GM19043 (cell line): ENCODE measurements around the gene BTG2.
"Not testable (repeated sequence)": the region's sequence is repeated elsewhere in the genome, so short reads cannot be mapped to it uniquely, and the experiment has no call there.

Experiments
- ATAC-seq: cut with Tn5 transposase; IDR thresholded peaks from one replicate; pipeline ENCODE4 v1.9.1; 2021; ENCODE audit warnings: low read depth; ENCODE audit not compliant: unreplicated experiment

Gene BTG2

DNA sequence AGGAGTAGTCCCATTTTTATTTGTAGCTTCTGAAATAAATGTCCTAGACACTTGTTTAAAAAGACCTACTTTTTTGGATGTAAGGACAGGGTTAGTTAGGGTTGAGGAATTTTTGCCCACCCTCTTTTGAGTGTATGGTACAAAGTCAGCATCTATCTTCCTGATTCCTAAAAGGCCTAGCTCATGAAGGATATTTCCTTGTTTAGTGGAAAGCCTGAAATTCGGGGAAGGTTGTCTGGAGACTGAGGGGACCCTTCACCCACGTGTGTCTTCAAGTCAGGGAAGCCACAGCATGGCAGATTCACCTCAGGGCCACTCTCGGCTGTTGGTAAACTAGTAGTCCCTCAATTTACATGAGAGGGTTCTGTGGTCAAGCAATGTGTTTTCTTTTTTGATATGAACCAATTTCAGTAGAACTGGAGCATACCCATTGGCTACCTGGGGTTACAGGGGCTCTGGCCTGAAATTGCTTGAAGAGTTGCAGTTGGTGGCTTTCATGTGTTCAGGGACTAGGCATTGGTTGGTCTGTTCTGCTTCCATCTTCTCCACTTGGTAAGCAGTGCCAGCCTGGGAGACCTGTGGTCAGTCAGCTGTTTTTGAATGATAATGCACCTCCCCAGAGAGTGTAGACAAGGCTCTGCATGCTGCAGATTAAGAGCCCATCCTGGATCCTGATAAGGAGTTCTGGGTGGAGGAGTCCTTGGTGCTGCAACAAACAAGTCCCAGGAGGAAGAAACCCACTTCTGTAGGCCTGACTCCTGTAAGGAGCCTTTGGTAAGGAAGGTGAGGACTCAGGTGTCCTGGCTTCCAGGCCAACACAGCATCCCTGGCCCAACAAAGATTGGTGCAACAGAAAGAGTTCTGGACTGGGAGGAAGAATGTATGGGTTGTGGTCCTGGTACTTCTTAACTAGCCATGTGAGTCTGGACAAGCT, 6.3 kb downstream of the BTG2 start:
- no peak for ATAC-seq

DNA sequence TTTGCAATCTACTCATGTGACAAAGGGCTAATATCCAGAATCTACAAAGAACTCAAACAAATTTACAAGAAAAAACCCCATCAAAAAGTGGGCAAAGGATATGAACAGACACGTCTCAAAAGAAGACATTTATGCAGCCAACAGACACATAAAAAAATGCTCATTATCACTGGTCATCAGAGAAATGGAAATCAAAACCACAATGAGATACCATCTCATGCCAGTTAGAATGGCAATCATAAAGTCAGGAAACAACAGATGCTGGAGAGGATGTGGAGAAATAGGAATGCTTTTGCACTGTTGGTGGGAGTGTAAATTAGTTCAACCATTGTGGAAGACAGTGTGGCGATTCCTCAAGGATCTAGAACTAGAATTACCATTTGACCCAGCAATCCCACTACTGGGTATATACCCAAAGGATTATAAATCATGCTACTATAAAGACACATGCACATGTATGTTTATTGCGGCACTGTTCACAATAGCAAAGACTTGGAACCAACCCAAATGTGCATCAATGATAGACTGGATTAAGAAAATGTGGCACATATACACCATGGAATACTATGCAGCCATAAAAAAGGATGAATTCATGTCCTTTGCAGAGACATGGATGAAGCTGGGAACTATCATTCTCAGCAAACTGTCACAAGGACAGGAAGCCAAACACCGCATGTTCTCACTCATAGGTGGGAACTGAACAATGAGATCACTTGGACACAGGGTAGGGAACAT, 8.9 kb downstream of the BTG2 start:
- not testable (repeated sequence) for ATAC-seq

DNA sequence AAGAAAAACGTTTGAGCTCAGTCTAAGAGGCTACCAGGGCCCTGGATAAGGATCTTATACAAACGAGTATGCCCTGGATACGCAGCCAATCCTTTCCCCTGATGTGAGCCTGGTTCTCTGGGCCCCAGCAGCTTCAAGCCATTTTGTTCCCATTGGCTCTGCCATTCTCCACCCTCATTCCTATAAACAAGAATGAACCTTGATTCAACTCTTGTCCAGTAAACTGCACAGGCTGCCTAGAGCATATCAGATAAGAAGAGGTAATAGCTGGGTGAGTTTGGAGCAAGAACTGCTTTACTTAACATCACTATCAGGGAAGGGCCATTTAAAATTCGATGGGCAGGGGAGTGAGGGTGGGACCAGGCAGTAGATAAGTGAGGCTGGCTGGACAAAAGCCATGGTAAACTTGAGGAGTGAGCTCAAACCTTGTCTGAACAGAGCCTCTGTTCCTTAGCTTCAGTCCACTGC, 11.3 kb downstream of the BTG2 start:
- no peak for ATAC-seq

DNA sequence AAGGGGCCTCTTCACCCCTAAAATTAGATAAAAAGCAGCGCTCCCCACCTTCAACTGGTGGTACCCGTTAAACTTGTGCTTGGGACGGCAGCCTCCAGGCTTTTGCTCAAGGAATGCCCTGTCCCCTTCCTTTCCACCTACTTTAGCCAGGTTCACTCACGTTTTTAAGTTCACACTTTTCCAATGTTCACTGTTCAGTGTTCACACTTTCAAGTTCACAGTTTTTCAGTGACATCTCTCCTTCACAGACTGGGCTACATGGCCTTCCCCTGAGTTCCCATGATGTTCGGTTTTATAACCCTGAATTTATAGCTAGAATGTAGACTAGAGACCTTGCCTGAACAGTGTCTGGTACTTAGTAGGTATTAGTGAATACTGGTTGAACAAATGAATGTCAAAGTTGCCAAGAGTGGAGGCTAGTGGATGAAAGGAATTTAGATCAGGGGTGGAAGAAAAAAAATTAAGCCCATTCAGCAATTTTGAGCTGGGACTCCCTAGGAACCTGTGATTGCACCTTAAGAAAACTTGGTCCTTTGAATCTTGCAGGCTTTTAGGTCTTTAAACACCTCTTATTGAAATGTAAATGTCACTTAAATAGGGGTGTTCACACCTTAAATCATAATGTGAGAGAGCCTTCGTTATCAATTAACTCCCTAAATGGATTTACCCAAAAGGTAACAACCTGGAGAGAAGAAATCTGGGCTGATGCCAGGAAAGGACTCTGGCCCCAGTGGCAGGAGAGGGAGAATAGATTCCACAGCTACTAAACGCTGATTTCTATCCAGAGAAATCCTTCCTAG, 12.3 kb downstream of the BTG2 start:
- ATAC-seq: no peak

DNA sequence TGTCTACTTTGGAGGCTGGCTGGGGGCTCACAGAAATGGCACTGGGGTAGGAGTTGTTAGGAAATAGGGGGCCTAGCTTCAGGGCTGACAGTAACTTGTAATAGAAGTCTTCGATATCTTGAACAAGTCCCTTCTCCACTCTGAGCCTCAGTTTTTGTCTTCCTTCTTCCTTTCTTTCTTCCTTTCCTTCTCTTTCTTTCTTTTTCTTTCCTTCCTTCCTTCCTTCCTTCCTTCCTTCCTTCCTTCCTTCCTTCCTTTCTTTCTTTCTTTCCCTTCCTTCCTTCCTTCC, 12.9 kb downstream of the BTG2 start:
- no peak for ATAC-seq

DNA sequence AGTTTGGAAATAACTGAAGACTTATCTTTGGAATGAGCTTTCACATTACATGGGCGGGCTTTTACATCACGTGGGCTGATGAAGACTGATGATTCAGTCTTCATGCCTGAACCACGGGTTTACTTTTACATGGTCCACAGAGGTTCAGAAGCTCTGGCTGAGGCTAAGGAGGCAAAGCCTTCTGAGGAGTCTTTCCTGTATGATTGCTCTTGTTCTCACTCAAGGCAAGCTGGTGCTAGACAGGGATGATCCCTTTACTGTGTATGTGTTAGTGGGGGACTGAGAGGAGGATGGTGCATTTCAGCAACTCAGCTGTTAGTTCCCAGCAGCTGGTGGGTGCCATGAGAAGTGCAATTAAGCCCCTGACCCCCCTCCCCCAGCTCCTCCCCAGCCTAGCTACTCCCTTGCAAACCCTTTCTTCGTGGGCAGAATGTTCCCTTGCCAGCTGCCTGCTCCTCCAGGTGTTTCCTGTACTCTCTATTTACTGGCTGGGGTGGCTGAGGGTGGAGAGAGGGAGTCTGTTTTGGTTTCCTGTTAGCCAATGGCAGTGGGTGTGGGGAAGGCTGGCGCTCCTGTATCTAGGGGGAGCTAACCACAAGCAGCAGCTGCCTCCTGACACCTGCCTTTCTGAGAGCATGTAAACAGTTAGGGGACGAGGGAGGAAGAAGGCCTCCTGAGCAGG, 15.4 kb downstream of the BTG2 start:
- peak; percentile 64 for ATAC-seq

DNA sequence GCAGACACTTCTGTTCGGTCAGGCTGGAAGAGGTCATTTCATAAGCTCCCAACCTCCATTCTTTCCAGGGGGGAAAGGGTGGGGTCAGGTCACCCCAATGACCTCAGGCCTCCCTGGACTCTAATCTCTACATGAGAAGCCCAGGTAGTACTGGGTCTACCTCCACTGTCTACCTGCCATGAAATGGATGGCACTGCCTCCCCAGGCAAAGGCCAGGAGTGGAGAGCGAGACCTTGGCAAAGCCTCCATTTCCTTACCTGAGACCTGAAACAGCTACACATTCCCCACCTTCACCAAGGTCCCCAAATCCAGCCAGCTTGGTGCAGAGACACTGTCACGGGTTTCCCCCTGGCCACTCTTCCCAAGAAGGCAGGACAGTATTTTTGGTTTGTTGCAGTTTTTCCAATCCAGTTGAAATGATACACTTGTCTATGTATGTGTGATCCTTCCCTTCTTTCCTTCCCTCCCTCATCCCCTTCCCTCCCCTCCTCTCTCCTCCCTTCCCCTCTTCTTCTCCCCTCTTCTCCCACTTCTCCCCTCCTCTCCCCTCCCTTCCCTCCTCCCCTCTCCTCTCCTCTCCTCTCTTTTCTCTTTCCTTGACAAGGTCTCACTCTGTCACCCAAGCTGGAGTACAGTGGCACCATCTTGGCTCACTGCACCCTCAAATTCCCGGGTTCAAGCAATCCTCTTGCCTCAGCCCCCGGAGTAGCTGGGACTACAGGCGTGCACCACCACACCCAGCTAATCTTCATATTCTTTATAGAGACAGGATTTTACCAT, 16.1 kb downstream of the BTG2 start:
- ATAC-seq: no peak

DNA sequence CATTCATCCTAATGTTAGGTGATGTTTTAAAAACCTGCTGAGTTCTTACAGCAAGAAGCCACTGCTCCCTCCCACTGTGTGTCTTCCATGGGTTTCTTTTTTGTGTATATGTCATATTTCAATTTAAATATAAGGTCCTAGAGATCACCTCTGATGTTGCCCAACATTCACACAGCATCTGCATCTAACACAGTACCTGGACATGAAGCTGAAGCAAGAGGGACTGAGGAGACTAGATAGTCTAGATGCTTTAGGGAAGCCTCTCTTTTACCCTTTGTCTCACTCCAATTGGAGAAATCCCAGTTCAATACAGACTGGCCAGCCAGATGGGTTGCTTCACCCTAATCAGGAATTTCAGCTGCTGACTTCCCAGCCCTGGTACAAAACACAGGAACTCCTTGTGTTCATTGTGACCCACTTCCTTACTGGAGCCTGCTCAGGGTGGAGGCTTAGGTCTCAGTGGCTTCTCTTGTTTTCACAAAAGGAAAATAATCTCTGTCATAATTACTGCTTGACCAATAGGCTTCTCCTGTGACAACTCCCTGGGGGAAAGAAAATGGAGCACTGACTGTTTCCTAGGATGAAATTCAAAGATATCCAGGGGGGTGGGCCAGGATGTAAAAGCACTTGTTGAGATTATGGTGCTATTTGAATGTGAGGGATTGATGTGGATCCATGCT, 17.3 kb downstream of the BTG2 start:
- no peak for ATAC-seq

DNA sequence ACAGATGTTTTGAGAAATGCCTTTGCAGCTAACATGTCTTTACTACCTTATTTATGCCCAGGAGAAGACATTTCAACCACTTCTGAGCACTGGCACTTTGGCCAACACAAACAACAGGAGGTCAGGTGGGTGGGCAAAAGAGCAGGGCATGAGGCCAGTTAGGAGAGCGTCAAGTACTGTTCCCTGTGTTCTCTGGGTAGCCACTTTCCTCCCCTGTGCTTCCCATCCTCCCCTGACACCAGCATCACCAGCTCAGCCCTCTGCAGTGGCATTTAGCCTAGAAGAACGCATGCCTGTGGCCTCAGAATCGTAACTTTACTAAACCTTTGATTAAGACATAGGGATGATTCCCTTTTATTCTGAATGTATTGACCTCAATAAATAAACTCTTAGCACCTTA, 18.3 kb downstream of the BTG2 start:
- no peak for ATAC-seq

DNA sequence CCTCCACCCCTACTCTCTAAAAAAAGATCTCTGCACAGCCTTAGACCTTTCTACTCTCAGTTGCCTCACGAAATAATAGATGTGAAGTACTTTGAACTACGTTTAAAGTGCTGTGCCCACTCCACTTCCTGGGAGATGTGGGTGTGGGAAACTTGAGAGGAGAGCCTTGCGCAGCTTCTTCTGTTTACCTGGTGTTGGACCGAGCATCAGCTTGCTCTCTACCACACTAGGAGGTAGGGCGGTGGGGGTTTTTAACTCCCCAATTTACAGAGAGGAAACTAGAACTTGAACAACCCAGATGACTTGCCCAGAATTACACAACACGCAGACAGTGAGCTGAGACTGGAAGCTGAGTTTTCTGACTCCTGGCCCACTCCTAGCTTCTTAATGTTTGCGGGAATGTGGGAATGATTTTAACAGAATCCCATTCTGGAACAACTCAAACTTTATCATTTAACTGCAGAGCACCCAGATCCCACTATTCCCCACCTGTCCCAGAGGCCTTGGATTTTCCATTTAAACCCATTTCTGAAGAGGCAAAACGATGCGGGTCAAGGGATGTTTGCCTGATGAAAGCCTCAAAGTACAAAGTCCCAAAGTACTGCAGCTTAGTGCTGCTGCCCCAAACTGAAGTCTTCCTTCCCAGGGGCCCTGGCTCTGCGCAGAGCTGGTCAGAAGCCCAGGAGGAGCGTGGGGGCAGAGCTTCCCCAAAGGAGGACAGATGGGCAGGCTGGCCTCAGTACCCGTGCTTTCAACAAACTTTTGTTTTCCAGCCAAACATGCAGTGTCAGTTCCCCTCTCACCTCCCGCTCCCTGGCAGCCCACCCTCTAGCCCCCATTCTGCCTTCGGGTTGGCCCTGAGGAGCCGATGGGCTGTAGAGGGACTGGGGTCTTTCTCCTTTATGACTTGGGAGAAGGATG, 19.0 kb downstream of the BTG2 start:
- ATAC-seq: no peak

DNA sequence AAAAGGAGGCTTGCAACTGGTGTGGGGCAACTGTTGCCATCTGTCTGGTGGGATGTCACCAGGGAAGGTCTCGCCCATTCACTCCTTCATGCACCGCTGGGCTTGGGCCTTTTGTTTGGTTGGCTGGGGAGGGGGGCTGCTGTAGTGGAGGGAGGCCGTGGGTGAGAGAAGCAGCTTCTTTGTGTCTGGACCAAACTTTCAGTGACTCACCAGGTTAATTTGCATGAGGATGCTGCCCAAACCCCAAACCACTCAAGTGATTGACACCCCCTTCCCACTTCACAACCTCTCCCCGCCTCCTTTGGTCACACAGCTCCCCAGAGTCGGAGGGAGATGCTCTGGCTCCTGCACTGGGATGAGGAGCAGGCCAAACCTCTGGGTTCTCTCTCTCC, 19.7 kb downstream of the BTG2 start:
- ATAC-seq: peak; percentile 34

DNA sequence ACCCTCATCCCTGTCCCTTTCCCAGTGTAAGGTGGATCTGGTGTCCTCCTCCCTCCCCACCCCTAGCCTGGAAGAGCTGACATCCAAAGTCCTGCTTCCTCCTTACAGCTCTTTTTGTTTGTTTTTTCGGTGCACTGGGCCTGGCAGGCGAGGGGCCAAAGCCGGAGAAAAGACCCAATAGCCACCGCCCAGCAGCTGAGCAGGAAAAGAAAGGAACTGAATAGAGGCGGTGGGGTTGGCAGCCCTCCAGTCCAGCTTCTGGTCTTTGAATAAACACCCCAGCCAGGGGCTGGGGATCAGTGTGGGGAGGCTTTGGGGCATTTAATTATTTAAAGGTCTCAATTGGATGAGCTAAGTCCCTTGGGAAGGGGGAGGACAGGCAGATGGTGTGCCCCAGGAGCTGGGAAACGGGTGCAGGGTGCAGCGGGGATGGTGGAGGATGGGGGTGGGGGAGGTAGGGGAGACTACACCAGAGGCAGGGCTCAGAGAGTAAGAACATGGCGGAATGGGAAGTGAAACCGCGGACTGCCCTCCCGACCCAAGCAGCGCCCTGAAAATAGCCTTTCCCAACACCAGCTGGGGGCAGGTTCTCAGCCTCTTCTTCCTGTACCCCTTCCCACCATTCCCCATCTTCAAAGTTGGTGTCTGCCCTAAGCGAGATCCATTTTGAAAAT, 20.2 kb downstream of the BTG2 start:
- ATAC-seq: no peak

DNA sequence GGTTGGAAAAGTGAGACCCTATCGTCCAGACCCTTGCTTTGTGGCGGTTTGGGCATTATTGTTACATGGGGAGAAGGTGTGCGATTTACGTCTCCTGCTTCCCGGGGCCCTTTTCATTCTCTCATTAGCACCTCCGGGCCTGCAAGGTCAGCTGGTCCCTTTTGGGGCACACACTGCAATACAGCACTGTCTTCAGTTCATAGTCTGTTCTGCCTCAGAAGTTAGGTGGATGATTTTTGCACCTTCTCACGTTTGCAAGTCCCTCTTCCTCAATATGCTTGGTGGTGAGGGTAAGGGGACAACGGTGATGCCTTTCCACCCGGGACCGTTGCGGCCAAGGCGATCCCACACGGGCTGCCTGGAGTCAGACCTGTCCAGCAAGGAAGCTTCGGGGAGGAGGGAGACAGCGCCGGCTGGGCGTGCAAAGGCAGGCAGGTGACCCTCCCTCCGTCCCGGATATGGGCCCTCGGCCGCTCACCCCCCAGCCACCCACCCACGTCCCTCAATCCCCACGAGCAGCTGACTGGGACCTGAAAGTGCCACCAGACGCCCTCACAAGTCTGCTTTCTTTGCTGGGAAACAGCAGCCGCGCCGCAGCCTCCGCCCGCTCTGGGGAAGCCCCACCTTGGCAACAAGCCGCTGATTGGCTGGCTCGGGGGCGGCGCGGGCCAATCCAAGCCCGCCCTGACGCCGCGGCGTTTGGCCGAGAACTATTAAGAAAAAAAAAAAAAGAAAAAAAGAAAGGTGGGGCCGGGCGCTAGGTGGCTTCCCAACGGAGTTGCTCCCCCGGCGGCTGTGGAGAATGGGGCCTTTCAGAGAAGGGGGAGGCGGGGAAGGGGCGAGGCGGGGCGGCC, 21.7 kb downstream of the BTG2 start:
- peak; percentile 58 for ATAC-seq

DNA sequence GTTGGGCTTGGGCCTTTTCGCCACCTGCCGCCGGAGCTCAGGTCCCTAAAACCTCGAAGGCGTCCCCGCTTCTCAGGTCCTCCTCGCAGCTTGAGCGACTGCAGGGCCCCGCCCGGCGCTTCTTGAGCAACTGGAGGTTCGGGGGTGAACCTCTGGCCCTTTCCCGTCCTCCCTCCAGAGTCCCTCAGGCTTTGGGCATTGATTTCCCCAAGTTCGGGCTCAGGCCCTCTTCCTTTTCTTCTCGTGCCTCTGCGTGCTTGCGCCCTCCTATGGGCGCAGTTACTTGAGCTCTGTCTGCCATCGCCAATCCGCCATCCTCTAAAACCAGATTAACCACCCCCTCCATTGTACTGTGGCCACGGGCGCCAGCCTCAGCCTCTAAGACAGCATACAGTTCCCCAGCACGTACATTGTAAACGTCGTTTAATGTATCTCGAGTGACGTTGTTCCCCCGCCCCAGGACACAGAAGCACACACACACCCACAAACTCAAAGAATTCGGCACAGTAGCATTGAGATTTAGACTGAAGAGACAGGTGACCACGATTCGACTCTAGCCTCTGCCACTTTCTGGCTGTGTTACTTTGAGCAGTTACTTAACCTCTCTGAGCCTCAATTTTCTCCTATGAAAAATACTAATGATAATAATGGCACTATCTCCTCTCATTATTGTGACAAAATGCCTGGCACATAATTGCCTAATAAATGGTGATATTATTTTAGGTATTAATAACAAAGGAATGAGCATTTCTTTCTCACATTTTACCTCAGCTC, 22.6 kb downstream of the BTG2 start:
- ATAC-seq: peak; percentile 12

DNA sequence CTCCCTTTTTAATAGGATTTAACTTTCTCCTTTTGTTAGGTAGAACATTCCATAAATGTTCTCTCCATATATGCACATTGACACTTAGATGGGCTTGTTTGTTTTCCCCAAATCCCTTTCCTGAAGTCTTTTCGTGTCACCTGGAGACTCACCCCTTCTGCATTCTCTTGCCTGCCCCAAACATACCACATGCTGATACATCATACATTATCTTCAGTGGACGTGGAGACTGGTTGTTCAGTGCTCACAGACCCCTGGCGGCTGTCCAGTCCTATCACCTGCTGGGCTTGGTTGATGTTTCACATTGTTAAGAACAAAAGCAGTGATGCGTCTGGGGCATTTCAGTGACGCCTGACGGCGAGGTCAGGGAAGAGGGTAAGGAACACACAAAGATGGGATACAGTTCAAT, 23.4 kb downstream of the BTG2 start:
- no peak for ATAC-seq

DNA sequence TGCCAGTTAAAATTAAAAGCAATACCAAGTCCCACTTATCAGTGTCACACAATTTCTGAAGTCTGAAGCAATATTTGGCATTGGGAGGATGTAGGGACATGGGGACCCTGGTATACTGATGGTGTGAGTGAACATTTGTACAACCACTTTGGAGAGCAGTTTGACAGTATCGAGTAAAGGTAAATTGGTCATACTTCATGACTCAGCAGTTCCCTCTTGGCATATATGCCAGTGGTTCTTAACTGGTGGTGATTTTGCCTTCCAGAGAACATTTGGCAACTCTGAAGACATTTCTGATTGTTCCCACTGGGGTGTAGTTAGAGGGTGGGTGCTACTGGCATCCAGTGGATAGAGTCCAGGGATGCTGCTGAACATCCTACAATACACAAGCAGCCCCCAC, 25.9 kb downstream of the BTG2 start:
- no peak for ATAC-seq
